Glomerular visceral epithelial cell (primary cell): ENCODE measurements around the gene NKX2-4.
"Not testable (repeated sequence)": the region's sequence is repeated elsewhere in the genome, so short reads cannot be mapped to it uniquely, and the experiment has no call there.

Experiments used
- DNase-seq: peaks from one replicate; pipeline ENCODE4 v3.0.0-alpha.2; 2016; ENCODE audit errors: extremely low spot score

NKX2-4 gene

DNA sequence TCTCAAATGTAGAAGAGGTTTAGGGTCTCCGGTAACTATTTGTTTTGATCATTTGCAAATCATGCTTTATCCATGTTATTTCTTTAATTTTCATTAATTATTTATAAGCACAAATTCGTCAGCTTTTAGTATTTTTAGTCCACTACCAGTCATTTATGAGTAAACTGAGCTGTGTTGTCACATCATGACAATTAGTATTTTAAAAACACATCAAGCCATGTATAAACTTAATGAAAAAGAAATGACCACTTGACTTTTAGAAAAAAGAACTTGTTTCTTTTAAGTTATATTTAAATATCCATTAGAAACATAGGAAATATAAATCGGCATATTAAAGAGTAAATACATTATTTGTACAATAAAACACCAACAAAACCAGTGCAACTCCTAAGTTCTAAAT lies 2.8 kb downstream of the NKX2-4 start:
- no peak for DNase-seq

DNA sequence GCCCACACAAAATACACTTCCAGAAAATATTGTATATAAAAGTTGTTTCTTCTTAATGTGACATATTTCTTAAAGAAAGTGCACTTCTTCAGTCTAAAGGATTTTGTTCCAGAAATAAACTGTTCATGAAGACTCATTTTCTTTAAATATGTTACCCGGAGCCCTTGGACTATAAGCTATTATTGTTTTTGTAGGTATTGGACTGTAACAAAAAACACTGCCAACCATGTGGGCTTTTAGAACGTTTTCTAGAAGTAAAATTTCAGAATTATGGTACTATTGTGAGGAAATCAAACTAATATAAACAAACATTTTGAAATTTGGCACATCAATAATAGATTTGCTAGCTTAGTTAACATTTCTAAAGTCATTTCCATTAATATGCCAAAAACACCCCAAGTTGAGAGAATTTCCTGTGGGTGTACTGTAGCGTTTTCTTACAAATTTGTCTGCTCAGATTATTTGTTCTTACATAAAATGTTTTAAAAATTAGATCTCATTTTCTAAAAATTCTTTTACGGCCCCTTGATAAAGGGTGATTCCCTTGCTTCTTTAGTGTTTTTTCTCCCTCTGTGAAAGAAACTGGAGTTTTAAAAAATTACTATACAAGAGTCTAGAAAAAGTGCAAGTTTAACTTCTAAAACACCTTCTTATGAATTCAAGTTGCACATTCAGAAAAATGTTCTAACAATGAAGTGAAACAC lies 3.4 kb downstream of the NKX2-4 start:
- no peak for DNase-seq

DNA sequence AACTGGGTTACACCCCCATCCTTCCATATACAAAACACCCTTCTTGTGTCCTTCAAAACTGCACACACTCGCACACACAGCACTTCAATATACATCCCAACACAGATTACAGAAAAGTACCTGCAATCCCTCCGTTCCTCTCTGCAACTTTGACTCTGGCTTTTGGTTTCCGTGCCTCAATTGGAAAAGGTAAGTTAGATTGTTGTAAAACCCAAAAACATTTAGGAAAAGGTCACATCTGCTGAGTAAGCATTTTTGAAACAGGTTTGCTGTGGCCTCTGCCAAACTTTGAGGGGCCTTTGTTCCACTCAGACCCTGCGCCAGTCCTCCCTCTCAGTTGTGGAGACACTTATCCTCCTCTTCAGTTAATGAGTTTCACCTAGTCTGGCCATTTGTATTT lies 4.2 kb downstream of the NKX2-4 start:
- no peak for DNase-seq

DNA sequence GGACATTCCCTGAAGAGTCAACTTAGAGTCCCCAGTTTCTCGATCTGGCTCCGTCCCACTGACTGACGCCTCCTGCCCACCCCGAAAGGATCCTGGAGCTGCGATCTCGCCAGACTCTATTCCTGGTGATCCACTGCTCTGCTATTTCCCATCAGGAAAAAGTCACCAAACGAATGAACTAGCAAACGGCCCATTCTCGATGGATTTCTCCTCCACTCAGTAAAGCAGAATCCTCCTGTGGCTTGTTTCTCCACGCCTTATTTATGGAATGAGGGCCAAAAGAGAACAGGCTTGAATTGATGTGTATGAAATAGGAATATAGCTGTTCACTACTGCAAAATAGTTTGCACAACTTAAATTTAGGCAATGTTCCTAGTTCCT lies 5.4 kb downstream of the NKX2-4 start:
- DNase-seq: no peak

DNA sequence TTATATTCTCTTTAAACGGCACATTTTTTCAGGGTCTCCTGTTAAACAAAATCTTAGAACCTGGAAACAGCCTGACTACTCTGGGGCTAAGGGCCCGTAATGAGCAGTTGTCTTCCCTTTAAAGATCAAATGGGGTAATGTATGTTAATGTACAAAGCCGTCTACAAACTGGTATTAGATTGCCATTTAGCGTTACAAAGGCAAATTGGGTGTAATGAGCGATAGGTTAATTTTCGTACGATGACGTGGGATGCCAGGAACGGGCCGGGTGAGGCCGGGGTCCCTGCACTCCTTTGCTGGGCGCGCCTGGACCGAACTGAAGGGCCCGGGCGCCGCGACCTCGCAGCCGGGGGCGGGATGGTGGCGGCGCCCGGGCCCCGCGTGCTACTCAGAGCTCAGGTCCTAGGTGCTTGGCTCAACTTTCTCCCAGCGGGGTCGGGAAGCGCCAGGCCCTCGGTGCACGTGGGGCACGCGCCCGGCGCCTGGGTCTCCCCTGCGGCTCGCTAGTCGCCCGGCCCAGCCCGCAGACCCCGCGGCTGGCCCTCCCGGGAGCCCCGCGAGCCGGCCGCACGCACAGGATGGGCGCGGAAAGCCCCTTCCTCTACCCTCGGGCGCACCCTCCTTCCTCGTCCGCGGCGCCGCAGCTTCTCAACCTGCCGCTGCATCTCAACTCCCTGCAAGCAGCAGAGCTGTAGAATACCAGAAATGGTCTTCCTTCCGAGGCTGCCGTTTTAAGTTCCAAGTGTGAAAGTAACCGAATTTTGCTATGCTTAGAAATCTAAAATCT lies 5.9 kb downstream of the NKX2-4 start:
- DNase-seq: no peak

DNA sequence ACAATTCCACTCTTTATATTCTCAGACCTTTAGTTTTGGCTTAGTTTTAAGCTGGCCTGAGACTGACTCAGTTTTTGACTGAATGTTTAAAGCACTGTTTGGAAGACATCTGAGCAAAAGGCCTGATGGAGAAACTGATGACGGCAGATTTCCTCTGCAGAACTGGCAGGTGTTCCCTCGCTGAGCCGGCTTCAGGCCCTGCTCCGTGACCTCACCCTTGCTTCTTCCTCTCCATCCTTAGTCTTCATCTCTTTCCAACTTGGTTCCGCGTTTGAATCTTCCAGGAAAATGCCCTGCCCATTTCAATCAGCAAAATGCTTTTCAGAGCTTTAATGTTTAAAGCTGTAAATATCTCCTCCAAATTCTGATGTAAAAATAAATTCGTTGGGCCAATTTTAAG lies 6.6 kb downstream of the NKX2-4 start:
- DNase-seq: no peak

DNA sequence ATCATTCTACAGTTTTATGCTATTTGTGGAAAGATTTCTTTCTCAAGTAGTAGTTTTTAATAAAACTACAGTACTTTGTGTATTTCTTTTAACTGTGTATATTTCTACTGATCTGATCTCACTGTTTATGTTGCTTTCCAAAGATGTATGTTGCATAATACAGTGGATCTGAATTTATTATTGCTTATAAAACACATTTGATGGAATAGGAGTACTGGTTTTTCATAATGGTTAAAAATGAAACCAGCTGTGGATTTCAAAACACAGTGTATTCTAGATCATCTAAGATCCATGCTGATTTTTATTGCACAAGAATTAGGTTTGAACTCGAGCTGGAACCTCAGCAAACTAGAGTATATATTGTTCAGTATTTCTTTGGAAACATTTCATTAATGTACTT lies 8.0 kb downstream of the NKX2-4 start:
- no peak for DNase-seq

DNA sequence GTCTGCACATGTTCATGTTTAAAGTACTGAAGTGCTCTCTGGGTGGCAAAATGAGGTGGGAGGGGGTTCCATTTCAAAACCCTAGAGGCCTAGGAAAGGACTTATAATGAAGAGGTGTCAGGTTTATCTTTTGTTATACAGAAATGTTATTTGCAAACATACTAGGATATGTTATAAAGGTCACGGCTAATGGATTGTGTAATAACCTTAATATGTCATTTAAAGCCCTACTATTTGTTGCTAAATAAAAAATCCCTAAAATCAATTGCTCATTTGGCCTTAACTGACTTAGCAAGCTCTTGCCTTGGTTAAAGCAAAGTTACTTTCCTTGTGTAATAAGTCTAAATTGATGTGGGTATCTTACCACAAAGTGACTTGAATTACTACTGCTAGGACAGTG lies 8.8 kb downstream of the NKX2-4 start:
- no peak for DNase-seq

DNA sequence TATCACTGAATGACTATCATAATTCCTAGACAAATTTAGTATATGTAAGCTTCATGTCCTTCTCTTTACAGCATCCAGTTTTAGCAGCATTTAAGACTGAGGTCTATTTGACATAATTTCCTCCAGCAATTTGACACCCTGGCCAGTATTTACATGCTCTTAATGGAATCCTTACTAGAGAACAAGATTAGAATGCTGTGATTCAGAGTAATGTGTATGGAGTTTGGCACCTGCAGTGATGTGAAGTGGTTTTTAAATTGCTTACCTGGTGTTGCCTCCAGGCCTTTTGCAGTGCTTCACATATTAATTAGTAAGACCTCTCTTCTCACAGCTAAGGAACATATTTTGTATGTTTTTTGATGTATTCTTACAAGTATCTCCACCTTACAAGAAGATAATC lies 9.8 kb downstream of the NKX2-4 start:
- no peak for DNase-seq

DNA sequence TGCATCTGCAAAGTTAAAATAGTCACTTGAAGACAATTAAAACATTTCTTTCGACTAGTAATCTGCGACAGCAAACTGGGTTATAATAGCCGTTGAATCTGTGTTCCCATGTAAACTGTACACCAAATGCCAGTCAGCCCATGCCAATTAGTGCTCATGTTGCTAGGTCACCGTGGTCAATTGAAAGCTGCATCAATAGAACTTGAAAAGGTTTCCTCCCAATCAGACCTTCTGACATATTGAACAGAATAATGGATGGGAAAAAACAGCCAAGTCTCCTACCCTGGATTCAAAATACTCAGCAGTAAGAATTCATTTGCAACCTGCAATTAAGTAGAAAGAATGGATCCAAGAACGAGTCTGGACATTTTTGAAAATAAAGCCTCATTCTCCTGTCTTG lies 11.2 kb downstream of the NKX2-4 start:
- no peak for DNase-seq

DNA sequence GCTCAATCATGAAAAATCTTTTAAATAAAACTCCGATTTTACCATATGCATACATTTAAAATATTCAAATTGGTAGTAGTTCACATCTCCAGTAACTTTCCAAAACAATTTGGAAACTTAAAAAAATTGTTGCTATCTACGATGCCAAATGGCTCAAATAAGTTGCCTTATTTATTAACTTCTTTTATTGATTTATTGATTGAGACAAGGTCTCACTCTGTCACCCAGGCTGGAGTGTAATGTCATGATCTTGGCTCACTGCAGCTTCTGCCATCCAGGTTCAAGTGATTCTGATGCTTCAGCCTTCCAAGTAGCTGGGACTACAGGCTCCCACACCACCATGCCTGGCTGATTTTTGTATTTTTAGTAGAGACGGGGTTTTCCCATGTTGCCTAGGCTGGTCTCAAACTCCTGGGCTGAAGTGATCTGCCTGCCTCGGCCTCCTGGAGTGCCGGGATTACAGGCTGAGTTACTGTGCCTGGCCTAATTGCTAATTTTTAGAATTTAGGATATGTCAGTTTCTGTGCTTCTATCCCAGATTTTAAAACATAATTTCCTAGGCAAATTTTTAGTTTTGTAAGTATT lies 12.9 kb downstream of the NKX2-4 start:
- DNase-seq: peak; percentile 16

DNA sequence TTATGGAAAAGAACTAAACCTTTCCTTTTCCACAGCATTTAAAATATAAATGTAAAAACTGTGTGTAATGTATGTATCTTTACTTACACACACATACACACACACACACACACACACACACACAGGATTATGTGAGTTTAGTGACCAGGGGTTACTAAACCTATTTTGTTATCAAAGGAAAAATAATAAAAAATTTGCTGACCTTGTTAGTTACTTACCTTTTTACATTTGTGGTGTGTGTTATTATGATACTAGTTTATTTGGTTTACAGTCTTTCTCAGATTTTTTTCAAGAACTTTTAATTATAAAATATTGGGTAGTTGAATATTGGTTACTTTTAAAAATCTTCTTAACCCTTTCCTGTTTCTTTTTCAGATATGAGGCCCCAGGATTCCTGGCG lies 15.7 kb downstream of the NKX2-4 start:
- no peak for DNase-seq

DNA sequence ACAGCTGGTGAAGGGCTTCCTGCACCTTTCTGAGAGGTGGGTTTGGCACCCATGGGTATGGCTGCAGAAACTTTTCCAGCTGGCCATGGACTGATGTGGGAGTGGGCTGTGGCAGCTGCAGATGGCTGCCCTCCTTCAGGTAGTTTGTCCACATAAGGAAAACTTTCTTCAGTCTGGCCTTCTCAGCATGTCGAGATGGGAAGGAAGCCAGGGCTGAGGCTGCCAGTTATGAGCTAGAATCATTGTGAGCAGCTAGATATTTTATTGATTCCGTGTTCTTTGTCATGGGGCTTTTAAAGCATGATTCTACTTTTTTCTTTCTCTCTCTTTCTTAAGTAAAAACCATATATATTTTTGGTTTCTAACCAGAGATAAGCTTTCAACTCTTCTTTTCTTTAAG lies 16.6 kb downstream of the NKX2-4 start:
- DNase-seq: no peak

DNA sequence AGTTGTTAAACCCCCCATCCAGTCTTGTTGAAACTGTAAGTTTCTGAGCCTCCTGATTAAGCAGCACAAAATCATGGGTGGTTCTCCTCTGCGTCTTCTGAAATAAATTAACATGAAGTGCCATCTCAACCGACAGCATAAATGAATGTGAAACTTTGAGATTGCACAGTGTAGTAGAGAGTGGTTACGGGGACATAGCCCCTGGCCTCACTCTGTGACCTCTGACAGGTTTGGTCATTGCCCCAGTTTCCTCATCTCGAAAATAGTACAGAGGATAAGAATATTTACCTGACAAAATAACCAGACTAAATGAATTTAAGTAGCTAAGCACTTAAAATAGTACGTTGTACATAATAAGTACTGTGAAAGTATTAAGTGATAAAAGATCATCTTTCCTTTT lies 19.1 kb downstream of the NKX2-4 start:
- DNase-seq: no peak

DNA sequence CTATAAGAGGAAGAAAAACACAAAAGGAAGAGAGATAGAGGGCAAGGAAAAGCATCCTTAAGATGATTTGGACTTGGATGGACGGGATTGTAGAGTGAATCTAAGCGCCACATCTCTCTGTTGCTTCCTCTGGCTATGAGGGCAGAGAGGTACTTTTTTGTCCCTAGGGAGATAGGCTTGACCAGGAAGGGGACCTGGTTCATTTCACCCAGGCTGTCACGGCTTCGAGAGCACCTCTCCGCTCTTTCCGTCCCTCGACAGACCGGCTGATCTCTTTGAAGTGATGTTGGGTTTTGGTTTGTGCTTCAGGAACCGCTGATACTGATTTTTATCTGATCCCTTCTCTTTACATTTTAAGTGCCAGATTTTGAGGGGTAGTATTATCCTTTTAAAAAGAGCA lies 19.6 kb downstream of the NKX2-4 start:
- DNase-seq: no peak

DNA sequence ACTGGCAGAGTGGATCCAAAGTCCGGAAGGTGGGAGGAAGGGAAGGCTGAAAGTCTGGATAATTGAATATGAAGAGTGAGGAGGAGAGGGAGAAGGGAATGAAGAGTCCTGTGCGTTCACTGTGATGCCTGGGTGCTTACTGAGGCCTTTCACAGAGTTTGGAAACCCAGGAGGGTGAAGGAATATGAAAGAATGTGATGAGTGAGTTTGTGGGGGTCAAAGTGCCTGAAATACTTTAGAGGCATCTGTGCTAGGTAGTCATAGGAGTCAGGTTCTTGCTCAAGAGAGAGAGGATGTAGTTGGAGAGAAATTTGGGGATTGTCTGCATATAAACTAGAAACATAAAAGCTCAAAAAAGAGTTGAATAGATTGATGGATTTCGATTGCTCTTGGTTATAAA lies 20.7 kb downstream of the NKX2-4 start:
- DNase-seq: no peak

DNA sequence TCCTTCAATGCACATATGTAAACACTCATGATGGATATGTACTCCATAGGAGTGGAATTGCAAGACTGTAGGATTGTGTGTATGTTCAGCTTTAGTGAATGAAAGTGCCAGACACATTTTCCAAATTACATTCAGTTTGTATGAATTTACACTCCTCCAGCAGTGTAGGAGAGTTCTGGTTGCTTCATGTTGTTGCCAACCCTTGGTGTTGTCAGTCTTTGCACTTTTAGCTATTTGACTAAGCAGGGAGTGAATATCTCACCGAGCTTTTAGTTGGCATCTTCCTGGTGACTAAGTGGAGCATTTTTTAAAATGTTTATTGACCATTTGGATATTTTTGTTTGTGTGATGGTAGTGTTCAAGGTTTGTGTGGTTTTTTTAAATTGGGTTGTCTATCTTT lies 23.9 kb downstream of the NKX2-4 start:
- DNase-seq: no peak

DNA sequence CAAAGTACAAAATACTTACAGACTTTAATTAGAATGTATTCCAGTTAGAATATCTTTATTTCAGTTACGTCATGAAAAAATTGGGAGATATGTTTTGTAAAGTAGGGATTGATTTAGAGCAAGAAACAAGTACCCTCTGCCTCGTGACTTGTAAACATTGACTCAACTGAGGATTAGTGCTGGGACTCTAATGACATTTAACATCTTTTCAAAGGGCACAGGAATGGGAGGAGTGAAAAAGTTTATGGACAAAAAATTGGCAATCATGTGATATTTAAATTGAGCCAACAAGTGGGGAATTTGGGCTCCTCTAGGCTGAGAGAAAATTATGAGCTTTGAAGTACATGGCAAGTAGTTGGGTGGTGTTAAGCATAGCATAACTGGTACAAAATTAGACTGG lies 25.3 kb downstream of the NKX2-4 start:
- DNase-seq: no peak

DNA sequence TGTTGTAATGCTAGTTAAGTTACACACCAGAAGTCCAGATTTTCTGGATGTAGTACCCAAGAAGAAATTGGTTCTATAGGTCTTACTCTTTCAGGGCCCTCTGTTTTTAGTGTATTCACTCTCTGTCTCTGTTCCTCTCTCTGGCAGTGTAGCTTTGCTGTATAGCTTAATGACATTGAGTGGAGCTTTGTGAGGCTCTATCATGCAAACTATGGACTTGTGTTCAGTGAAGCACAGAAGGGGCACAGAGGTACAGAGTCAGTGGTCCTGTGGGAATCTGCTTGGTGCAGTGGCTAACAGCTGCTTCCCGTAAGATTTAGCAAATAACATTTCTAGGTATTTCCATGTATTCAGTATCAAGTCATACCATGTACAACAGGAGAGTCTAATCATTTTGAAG lies 26.1 kb downstream of the NKX2-4 start:
- no peak for DNase-seq

DNA sequence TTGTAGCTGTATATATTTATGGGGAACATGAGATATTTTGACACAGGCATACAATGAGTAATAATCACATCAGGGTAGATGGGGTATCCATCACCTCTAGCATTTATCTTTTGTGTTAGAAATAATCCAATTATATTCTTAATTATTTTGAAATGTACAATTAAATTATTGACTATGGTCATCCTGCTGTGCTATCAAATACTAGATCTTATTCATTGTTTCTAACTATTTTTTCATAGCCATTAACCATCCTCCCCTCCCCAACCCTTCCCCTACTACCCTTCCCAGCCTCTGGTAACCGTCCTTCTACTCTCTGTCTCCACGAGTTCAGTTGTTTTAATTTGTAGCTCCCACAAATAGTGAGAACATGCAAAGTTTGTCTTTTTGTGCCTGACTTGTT lies 28.5 kb downstream of the NKX2-4 start:
- no peak for DNase-seq

DNA sequence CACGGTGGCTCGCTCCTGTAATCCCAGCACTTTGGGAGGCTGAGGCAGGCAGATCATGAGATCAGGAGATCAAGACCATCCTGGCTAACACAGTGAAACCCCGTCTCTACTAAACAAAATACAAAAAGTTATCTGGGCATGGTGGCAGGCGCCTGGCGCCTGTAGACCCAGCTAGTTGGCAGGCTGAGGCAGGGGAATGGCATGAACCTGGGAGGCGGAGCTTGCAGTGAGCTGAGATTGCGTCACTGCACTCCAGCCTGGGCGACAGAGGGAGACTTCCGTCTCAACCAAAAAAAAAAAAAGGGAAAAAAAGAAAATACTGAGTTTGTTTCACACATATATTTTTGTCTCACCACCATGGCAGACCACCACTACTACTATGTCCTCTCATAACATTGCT lies 31.1 kb downstream of the NKX2-4 start:
- not testable (repeated sequence) for DNase-seq

DNA sequence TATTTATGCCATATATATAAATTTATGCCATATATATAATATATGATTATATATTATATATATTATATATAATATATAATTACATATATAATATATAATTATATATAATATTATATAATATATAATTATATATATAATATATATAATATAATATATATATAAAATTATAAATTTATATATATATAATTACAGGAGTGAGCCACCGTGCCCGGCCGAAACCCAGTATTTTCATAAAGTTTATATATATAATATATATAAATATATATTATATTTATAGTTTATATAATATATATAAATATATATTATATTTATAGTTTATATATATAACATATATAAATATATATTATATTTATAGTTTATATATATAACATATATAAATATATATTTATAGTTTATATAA lies 31.6 kb downstream of the NKX2-4 start:
- no peak for DNase-seq

DNA sequence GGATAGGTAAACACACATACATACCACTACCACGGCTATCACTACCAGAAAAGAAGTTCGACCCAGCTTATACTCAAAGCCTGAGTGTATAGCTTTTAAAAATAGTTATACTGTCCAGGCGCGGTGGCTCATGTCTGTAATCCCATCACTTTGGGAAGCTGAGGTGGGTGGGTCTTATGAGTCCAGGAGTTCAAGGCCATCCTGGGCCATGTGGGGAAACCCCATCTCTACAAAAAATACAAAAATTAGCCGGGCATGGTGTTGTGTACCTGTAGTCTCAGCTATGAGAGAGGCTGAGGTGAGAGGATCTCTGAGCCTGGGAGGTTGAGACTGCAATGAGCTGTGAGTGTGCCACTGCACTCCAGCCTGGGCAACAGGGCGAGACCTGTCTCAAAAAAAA lies 32.9 kb downstream of the NKX2-4 start:
- DNase-seq: no peak
